GM19193 (cell line): ENCODE results near the gene TMEM30B.

ENCODE experiments used
- POLR2A ChIP-seq: IDR thresholded peaks from 4 replicates; pipeline ENCODE4 v1.6.1; 2011; ENCODE audit not compliant: insufficient read depth, insufficient read length; ENCODE audit errors: extremely low read depth

TMEM30B gene

GRCh38 chr14:61257469-61258057, 23.6 kb downstream of the TMEM30B start:
- TF ChIP-seq POLR2A = no peak

DNA sequence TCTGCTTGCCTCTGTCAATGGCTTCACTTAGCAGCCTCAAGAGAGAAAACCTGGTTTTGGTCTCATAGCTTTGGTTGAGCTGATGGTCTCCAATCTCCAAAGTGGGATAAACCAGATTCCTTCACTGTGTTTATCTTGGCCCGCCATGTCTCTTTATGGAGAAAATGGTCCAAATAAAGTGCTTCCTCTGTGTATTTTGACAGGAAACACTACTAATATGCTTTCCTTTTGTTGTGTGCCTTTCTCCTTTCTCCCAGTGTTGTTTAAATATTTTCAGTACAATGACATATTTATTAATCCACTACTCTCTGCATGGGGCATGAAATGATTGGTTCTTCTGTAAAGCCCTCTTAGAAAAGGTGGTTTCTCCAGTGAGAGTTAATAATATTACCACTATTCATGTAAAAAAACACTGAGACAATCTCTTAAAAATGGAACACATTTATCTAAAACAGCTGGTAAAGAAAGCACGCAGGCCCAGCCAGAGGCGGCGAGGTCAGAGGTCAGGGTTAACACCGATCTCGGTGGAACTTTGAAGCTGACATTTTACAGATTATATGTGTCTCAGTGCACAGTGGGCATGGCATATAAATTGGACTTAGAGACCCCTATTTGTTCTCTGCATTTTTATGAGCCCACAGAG, 24.2 kb downstream of the TMEM30B start:
- TF ChIP-seq POLR2A = no peak

DNA sequence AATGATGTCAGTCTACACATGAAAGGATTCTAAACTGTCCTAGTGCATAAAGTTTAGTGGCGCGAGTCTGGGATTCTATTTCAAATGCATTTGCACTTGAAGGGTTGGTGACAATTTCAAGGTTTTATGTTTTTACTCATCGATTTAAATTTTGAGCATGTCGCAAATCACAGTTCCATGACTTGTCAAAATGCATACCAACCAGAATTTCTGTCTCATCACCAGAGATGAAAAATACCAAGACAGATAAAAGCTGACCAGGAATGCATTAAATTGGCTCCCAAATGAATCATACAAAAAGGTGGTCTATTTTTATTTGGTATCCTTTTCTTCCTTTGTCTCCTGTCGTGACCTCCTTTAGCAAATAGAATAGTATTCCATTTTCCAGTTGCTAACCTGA, 25.2 kb downstream of the TMEM30B start:
- no peak for TF ChIP-seq POLR2A

GRCh38 chr14:61254808-61255526, 26.2 kb downstream of the TMEM30B start:
- no peak for TF ChIP-seq POLR2A

GRCh38 chr14:61253064-61253738, 27.9 kb downstream of the TMEM30B start:
- TF ChIP-seq POLR2A = no peak

DNA sequence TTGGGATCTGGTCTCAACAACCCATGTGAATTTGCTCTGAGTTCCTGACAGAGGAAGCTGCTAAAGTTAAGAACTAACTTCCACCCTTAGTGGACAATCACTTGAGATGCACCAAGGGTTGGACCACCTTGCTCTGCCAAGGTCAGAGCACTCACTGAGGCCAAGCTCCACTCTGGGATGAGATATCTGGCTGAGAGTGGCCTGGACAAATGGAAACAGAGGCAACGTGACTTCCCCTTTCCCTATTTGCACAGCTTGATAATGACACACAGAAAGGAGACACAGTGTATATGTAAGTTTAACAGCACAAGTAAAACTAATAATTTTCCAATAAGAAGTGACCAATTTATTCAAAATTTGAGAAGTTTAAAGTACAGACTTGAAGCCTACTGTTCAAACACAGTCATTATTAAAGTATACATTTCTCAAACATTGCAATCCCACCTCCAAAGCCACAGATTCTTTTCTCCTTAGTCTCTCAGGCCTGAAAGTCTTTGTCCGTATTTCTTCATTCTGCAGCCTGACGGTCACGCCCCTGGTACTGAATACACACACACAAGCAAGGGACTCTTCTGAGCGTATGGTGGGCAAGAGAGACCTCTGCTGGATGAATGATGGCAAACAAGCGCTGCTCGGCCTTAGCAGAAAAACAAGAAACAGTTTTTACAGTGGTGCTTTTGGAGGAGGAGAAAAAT, 28.6 kb downstream of the TMEM30B start:
- no peak for TF ChIP-seq POLR2A

GRCh38 chr14:61250063-61250462, 31.1 kb downstream of the TMEM30B start:
- no peak for TF ChIP-seq POLR2A

DNA sequence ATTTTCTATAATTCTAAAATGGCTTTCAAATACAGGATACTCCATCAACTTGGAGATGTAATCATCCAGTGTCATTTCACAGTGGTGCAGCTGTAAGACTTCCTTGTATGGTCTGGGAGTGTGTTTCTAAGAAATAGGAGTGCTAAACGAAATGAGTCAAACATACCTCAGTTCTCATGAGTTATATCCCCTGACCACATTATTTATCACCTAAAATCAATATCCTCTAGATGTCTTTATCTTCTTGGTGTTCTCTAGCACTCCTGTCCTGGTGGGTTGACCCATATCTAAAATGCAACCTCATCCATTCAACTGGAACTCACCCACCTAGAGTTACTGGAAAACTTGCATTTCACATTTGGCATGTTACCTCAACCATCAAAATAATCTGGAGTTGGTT, 33.2 kb downstream of the TMEM30B start:
- no peak for TF ChIP-seq POLR2A

DNA sequence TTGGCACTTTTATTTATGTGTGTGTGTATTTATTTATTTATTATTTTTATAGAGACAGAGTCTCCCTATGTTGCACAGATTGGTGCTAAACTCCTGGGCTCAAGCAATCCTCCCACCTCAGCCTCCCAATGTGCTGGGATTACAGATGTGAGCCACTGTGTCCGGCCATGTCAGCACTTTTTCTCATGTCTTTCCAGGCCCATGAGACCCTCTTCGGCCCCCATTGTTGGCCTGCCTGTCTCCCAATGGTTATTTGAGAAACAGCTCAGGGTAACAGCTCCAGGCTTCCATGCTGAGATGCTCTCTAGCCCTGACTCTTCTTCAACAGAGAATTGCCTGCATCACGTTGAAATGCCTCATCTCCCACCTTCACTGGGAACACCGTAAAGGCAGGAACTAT, 34.4 kb downstream of the TMEM30B start:
- no peak for TF ChIP-seq POLR2A

GRCh38 chr14:61244009-61244408, 37.1 kb downstream of the TMEM30B start:
- no peak for TF ChIP-seq POLR2A

DNA sequence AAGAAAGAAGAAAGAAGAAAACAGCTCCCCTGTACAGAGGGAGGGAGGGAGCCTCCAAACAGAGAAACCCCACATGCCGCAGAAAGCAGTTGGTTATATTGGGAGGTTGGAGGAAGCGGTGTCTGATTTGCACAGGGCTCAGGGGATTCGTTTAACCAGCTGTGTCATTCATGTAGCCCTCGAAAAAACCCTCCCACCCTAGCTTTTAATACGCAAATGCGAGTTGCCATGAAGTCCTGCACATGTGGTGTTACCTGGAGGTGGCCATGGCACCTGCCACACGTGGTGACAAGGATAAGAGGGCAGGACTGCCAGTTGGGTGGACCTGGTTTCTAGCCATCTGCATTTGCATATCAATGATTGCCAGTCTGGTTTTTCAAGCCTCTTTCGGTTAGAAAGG, 40.9 kb downstream of the TMEM30B start:
- TF ChIP-seq POLR2A = no peak

- TF ChIP-seq POLR2A = no peak
These were observed 42.4 kb downstream of the TMEM30B start for GRCh38 chr14:61238611-61239245.

DNA sequence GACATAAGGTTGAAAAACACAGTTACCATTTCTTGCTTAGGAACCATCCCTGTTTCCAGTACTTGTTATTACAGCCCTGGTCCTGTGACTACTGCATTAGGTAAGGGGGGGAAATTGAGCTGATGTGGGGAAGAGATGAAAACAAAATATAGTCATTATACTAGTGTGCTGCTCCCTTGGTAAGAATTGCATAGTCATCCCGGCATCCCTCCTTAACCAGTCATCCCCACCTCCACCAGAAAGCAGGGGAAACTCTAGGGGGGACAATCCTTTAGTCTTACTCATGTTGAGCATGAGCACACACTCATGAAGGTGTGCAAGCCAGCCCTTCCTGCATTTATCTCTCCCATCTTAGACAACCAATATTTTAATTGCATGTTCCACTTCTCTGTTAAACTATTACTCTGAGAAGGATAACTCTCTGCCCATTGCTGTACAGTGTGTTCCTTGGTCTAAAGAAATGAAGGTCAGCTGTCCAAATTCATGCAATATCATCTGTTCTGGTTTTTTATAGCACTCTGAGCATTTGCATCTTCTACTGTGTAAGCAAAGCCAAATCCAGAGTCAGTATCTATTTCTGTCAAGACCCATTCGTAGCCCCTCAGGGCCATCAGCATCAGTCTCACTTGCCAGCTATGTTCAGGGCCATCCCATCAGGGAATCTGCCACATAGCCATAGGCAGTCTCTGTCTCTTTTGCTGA, 46.8 kb downstream of the TMEM30B start:
- TF ChIP-seq POLR2A = no peak

DNA sequence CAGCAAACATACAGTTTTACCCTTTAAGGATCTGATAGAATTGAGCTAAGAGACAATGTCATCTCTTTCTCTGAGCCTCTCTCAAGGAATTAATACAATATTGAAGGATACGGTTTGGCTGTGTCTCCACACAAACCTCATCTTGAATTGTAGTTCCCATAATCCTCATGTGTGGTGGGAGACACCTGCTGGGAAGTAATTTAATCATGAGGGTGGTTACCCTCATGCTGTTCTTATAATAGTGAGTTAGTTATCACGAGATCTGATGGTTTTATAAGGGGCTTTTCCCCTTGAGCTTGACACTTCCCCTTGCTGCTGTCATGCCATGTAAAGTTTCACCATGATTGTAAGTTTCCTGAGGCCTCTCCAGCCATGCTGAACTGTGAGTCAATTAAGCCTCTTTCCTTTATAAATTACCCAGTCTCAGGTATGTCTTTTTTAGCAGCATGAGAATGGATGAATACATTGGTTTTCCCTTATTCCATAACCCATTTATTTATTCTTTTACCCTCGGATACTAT, 47.6 kb downstream of the TMEM30B start:
- TF ChIP-seq POLR2A = no peak
